ENCODE data around the gene TRAPPC2. TPM values are rescaled to one million over a fixed set of nuclear protein-coding genes. Genes with fewer than 3 reads are reported as not detected.

Gene TRAPPC2
- total and polyA plus RNA-seq, 9 of the 15 experiments (the other 6 are each of a cell fraction or from before 2014, with no cell fraction given): 10.3 to 30.6 (median 18.6) TPM

DNA sequence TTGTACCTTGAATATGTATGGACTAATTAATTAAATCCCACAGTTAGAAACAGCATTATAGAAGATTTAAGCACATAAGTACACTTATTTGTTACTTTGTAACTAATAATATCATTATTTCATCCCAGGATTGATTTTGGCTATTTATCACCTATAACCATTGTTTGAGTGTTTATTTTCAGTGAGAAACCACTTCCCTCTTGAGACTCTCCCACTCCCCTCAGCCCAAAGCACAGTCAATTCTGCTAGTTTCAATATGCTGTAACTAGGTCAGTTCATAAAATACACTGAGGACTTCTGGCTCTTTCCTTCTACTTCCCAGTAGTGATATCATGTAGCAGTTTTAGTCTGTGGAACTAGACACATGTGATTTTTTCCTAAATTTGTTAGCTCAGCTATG is 16.4 kb upstream of the TRAPPC2 start:
- no peak overlapping the region for H2AFZ ChIP-seq (ENCODE audit: low read depth, low read length)
- ChIA-PET CTCF (ENCODE audit: low intra/inter-chr PET ratio) (no interaction called here), POLR2A (interaction anchor here (1.1 to 1.6 kb wide), 2 partner anchors 14 to 53 kb away, joined by 3 to 4 read pairs; no protein-coding TSS in a partner anchor)
- H3K4me1 ChIP-seq (replicated peaks in 1 of 2; ENCODE audit: control insufficient read depth in 2 of 2, insufficient read depth in 2 of 2, low read length in 2 of 2): no peaks in the 10 kb centered on the region
- H3K9ac ChIP-seq (ENCODE audit: insufficient read depth in 1 of 2, low read depth in 2 of 2, low read length in 2 of 2): no peak overlapping the region
- FAIRE-seq: no peak
- ATAC-seq: no peak
- H3K4me2 ChIP-seq (ENCODE audit: insufficient read depth, low read length): no peak overlapping the region
- DNase-seq (ENCODE audit: extremely low read depth in 1 of 4, low spot score in 3 of 4): no peak
- H3K36me3 ChIP-seq (ENCODE audit: control insufficient read depth, insufficient read depth, low read length): peaks cover 79% of the 10 kb centered on the region
- no peak overlapping the region for H3K27ac ChIP-seq (ENCODE audit: extremely low read depth, low read depth, low read length)
- no peak overlapping the region for H3K4me3 ChIP-seq
- TF ChIP-seq KAT7 (CRISPR knock-in tag; IDR thresholded peaks at IDR 0.05; ENCODE audit: borderline replicate concordance) (no peak), CCAR2 (IDR thresholded peaks at IDR 0.05; ENCODE audit: low read depth, low read length) (no peak), KLF10 (CRISPR knock-in tag; IDR thresholded peaks at IDR 0.05) (no peak)
- TF ChIP-seq, protein P1, sequence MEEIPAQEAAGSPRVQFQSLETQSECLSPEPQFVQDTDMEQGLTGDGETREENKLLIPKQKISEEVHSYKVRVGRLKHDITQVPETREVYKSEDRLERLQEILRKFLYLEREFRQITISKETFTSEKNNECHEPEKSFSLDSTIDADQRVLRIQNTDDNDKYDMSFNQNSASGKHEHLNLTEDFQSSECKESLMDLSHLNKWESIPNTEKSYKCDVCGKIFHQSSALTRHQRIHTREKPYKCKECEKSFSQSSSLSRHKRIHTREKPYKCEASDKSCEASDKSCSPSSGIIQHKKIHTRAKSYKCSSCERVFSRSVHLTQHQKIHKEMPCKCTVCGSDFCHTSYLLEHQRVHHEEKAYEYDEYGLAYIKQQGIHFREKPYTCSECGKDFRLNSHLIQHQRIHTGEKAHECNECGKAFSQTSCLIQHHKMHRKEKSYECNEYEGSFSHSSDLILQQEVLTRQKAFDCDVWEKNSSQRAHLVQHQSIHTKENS (CRISPR knock-in tag; IDR thresholded peaks at IDR 0.05): no peak
- H3K27me3 ChIP-seq (ENCODE audit: control insufficient read depth in 2 of 2, insufficient read depth in 2 of 2, low read length in 2 of 2): no peaks in the 10 kb centered on the region
- in situ Hi-C loops (cut with MboI) (no loop called here), intact Hi-C loops (cut with micrococcal nuclease) (loop anchor here (1.0 to 2.0 kb wide), 2 partner anchors 244 to 281 kb away; no protein-coding TSS in a partner anchor)
- BruUV-seq (replicated peaks): no TSS peak
- no peaks in the 10 kb centered on the region for H3K9me3 ChIP-seq (replicated peaks; ENCODE audit: control insufficient read depth, insufficient read depth, low read depth, low read length)
- H3K79me2 ChIP-seq (ENCODE audit: control insufficient read depth, insufficient read depth, low read length): no peaks in the 10 kb centered on the region
- no peaks in the 10 kb centered on the region for H3K9me1 ChIP-seq (ENCODE audit: control insufficient read depth, insufficient read depth, low read length)
- H4K20me1 ChIP-seq (replicated peaks; ENCODE audit: control insufficient read depth, insufficient read depth, low read length): no peaks in the 10 kb centered on the region

DNA sequence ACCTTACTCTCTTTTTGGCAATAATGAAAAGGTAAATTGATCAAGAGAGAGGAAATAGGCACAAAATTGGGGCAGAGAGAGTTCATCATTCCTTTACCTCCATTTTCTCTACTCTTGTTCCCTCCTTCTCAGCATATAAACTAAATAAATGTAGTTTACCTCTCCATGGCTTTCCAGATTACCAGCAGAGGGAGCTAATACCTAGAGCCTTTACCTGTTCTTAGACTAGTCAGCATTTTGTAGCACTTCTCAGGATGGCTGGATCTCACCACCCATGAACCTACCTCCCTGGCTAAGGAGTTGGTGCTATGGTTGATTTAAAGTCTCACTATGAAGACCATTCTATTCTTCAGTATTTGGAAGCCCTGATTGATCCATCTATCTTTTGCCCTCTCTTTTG is 15.8 kb upstream of the TRAPPC2 start:
- no peak overlapping the region for H3K9ac ChIP-seq (ENCODE audit: insufficient read depth in 1 of 2, low read depth in 2 of 2, low read length in 2 of 2)
- DNase-seq (ENCODE audit: extremely low read depth in 1 of 4, low spot score in 3 of 4) (peak in 2 of 4 experiments; percentile 25 to 51), ATAC-seq (peak; percentile 85), FAIRE-seq (peak; percentile 49)
- H3K27me3 ChIP-seq (ENCODE audit: control insufficient read depth in 2 of 2, insufficient read depth in 2 of 2, low read length in 2 of 2): no peaks in the 10 kb centered on the region
- H3K4me1 ChIP-seq (replicated peaks in 1 of 2; ENCODE audit: control insufficient read depth in 2 of 2, insufficient read depth in 2 of 2, low read length in 2 of 2): no peaks in the 10 kb centered on the region
- BruUV-seq (replicated peaks): no TSS peak
- H3K4me3 ChIP-seq: no peak overlapping the region
- H3K27ac ChIP-seq (ENCODE audit: extremely low read depth, low read depth, low read length): no peak overlapping the region
- intact Hi-C loops (cut with micrococcal nuclease) (loop anchor here (1.0 to 2.0 kb wide), 2 partner anchors 243 to 282 kb away; no protein-coding TSS in a partner anchor), in situ Hi-C loops (cut with MboI) (no loop called here)
- no peaks in the 10 kb centered on the region for H3K9me3 ChIP-seq (replicated peaks; ENCODE audit: control insufficient read depth, insufficient read depth, low read depth, low read length)
- no peak overlapping the region for H2AFZ ChIP-seq (ENCODE audit: low read depth, low read length)
- ChIA-PET CTCF (ENCODE audit: low intra/inter-chr PET ratio) (interaction anchor here (0.8 kb wide), 1 partner anchor 282 kb away, joined by 3 read pairs; no protein-coding TSS in a partner anchor), POLR2A (interaction anchor here (1.6 kb wide), 1 partner anchor 13 kb away, joined by 4 read pairs; no protein-coding TSS in a partner anchor)
- H3K4me2 ChIP-seq (ENCODE audit: insufficient read depth, low read length): no peak overlapping the region
- no peaks in the 10 kb centered on the region for H3K79me2 ChIP-seq (ENCODE audit: control insufficient read depth, insufficient read depth, low read length)
- H4K20me1 ChIP-seq (replicated peaks; ENCODE audit: control insufficient read depth, insufficient read depth, low read length): no peaks in the 10 kb centered on the region
- H3K36me3 ChIP-seq (ENCODE audit: control insufficient read depth, insufficient read depth, low read length): peaks cover 79% of the 10 kb centered on the region
- H3K9me1 ChIP-seq (ENCODE audit: control insufficient read depth, insufficient read depth, low read length): no peaks in the 10 kb centered on the region
- TF ChIP-seq C11orf30 (IDR thresholded peaks at IDR 0.05; ENCODE audit: low read depth) (peak; percentile 90), MXI1 (IDR thresholded peaks at IDR 0.05; ENCODE audit: low read depth, low read length) (no peak), TAF7 (tag; IDR thresholded peaks at IDR 0.05) (no peak), RAD21 (CRISPR knock-in tag; conservative IDR thresholded peaks at IDR 0.05 in 1 of 2, IDR thresholded peaks at IDR 0.05 in 1 of 2) (peak in 1 of 2 experiments; percentile 51; a peak in 2 of 4 replicates)
- TF ChIP-seq, protein P2, sequence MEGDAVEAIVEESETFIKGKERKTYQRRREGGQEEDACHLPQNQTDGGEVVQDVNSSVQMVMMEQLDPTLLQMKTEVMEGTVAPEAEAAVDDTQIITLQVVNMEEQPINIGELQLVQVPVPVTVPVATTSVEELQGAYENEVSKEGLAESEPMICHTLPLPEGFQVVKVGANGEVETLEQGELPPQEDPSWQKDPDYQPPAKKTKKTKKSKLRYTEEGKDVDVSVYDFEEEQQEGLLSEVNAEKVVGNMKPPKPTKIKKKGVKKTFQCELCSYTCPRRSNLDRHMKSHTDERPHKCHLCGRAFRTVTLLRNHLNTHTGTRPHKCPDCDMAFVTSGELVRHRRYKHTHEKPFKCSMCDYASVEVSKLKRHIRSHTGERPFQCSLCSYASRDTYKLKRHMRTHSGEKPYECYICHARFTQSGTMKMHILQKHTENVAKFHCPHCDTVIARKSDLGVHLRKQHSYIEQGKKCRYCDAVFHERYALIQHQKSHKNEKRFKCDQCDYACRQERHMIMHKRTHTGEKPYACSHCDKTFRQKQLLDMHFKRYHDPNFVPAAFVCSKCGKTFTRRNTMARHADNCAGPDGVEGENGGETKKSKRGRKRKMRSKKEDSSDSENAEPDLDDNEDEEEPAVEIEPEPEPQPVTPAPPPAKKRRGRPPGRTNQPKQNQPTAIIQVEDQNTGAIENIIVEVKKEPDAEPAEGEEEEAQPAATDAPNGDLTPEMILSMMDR (IDR thresholded peaks at IDR 0.05 in 2 of 3, conservative IDR thresholded peaks at IDR 0.05 in 1 of 3; ENCODE audit: insufficient read depth in 2 of 3, low read depth in 1 of 3, low read length in 3 of 3): peak; percentile 23 to 62 (median 61); a peak in 5 of 6 replicates

Data from K562 (cell line).